BJ (cell line): ENCODE measurements around the gene CRACR2B. TPM values are rescaled to one million over a fixed set of nuclear protein-coding genes. Genes with fewer than 3 reads are reported as not detected.
A peak's percentile ranks its signal among the peaks of the same experiment; 100 is the strongest.

Experiments used
- CTCF ChIA-PET: fragments of 350-600 bp; formaldehyde crosslinking; extraction: SDS; loops from one replicate; lab custom pipeline; 2021; ENCODE audit warnings: antibody characterized with exemption, inconsistent platforms; lab: Yijun Ruan, JAX
- POLR2A ChIA-PET: fragments of 300-600 bp; sonication (Branson Sonifier 250); formaldehyde crosslinking; extraction: SDS; loops from one replicate; lab custom pipeline; 2021; ENCODE audit warnings: antibody characterized with exemption; lab: Charles Lee
- DNase-seq: peaks from one replicate; pipeline ENCODE4 v3.0.0-alpha.2; 2011; ENCODE audit warnings: low read depth
- H3K27me3 ChIP-seq: 2 replicates; pipeline ENCODE4 v1.6.0; 2011; ENCODE audit warnings: low read length; ENCODE audit not compliant: control insufficient read depth, insufficient read depth
- H3K36me3 ChIP-seq: 2 replicates; pipeline ENCODE4 v1.5.1; 2011; ENCODE audit warnings: low read length; ENCODE audit not compliant: control insufficient read depth, insufficient read depth
- H3K4me3 ChIP-seq: 2 replicates; pipeline ENCODE4 v1.5.1; 2011; ENCODE audit warnings: low read depth, mild to moderate bottlenecking, control low read depth, low read length
- CTCF ChIP-seq: IDR thresholded peaks from 2 replicates; pipeline ENCODE4 v1.5.1; 2011; ENCODE audit warnings: low read depth, mild to moderate bottlenecking, control low read depth, inconsistent platforms, low read length, moderate library complexity; ENCODE audit not compliant: insufficient read depth
- polyA plus RNA-seq: library from polyadenylated mRNA; depleted of rRNA; stranded (reverse); fragments of >200 nt; gene quantifications from 2 replicates; pipeline ENCODE4 v1.2.3, GENCODE V29; 2011

The CRACR2B gene
- polyA plus RNA-seq, 1 experiment = 0.16 TPM

GRCh38 chr11:849951-850774 is 22.4 kb downstream of the CRACR2B start:
- DNase-seq = no peak
- no peak for TF ChIP-seq CTCF
- ChIA-PET POLR2A (no interaction called here), CTCF (interaction anchor here (0.6 to 1.8 kb wide), 4 partner anchors 10 to 101 kb away, joined by 3 to 7 read pairs (median 4); no protein-coding TSS in a partner anchor)
- peak overlapping the region; percentile 15 for H3K4me3 ChIP-seq
- H3K36me3 ChIP-seq = peaks cover 6% of the 10 kb centered on the region
- H3K27me3 ChIP-seq = no peaks in the 10 kb centered on the region

DNA sequence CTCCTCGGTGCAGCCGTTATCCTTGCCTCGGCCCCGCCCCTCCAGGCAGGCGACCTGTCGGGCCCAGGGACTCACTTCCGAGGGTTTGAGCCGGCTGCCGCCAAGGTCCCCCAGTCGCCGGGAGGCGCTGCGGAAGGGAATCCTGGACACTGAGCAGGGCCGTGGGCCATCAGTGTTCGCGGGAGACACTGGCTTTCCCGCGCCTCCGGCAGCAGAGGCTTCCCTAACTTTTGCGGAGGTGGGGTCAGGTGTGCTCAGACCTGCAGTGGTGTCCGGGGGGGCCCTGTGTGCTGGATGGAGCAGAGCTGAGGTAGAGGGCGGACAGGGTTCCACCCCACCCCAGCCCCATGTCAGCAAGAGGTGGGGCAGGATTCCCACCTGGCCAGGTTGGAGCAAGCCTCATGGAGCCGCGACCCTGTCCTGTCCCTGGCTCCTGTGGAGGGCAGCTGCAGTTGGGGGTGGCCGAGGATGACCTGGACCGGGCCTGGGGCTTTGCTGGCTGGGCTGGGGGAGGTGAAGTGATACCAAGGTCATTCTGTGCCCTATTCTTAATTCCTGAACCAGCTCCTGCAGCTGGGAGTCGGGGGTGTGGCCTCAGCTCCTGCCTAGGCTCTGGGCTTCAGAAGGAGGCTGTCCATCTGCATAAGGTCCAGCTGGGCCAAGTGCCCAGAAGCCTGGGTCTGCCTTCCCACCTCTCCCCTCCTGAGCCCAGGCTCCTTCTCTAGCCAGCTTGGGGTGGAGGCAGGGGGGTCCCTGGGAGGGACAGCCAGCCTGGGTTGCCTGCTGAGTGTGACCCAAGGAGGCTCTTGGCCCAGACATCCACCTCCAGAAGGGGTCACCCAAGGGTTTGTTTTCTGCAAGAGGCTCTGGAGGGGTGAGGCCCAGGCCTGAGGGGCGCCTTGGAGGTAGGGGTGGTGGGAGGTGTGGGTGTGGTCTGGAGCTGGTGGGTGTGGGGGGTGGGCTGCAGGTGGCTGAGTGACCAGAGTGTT is 23.4 kb downstream of the CRACR2B start:
- Histone ChIP-seq H3K4me3 (no peak overlapping the region), H3K27me3 (no peaks in the 10 kb centered on the region), H3K36me3 (peaks cover 9% of the 10 kb centered on the region)
- CTCF ChIA-PET = no interaction called here
- POLR2A ChIA-PET = no interaction called here
- DNase-seq = no peak
- peak; percentile 18; the same call in 1 of the 2 replicates for TF ChIP-seq CTCF

- Histone ChIP-seq H3K27me3 (no peaks in the 10 kb centered on the region), H3K4me3 (no peak overlapping the region), H3K36me3 (peaks cover 9% of the 10 kb centered on the region)
- no peak for DNase-seq
- POLR2A ChIA-PET = no interaction called here
- TF ChIP-seq CTCF = no peak
- CTCF ChIA-PET = no interaction called here
These were observed 25.0 kb downstream of the CRACR2B start for GRCh38 chr11:852762-853161.

DNA sequence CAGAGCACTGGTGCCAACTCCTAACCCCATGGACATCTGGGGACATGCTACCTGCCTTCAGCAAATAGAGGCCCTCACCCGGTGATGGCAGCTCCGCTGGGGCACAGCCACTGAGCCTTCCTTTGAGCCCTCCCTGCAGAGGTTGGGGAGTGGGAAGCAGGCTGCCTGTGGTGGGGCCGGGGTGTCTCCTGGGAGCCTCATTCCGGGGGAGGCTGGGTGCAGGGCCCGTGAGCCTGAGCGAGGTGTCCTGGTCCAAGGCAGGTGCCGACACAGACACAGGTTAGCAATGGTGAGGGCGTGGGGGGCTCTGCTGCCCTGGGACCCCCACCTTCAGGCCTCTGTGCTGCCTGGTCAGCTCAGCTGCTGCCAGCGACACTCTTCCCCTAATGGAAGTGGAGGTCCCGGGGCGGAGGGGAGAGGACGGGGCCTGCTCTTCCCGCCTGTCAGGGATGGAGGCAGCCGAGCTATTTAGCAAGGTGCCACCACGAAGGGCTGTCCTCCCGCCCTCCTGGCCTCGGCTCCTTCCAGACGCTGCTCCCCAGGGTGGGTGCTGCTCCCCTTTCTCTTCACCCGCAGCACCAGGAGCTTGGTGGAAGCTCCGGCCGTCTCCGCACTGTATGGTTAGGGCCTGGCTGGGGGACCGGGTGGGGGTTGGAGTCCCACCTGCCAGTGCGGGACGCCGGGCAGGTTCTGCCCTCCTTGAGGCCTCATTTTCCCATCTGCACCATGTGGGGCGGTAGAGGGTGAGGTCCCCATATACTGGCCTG is 26.1 kb downstream of the CRACR2B start:
- ChIA-PET POLR2A (no interaction called here), CTCF (interaction anchor here (0.6 to 1.2 kb wide), 2 partner anchors 11 to 198 kb away, joined by 3 read pairs; no protein-coding TSS in a partner anchor)
- no peak for TF ChIP-seq CTCF
- no peak for DNase-seq
- Histone ChIP-seq H3K27me3 (no peaks in the 10 kb centered on the region), H3K4me3 (no peak overlapping the region), H3K36me3 (peaks cover 9% of the 10 kb centered on the region)
